SH-SY5Y (cell line): ENCODE measurements around the gene MED13L.

Experiments used
- GATA2 ChIP-seq: IDR thresholded peaks from 2 replicates; pipeline ENCODE4 v1.6.1; 2011; ENCODE audit warnings: mild to moderate bottlenecking, low read depth, low read length
- GATA3 ChIP-seq: IDR thresholded peaks from 2 replicates; pipeline ENCODE4 v1.6.1; 2011; ENCODE audit warnings: low read depth, mild to moderate bottlenecking, low read length, moderate library complexity

DNA sequence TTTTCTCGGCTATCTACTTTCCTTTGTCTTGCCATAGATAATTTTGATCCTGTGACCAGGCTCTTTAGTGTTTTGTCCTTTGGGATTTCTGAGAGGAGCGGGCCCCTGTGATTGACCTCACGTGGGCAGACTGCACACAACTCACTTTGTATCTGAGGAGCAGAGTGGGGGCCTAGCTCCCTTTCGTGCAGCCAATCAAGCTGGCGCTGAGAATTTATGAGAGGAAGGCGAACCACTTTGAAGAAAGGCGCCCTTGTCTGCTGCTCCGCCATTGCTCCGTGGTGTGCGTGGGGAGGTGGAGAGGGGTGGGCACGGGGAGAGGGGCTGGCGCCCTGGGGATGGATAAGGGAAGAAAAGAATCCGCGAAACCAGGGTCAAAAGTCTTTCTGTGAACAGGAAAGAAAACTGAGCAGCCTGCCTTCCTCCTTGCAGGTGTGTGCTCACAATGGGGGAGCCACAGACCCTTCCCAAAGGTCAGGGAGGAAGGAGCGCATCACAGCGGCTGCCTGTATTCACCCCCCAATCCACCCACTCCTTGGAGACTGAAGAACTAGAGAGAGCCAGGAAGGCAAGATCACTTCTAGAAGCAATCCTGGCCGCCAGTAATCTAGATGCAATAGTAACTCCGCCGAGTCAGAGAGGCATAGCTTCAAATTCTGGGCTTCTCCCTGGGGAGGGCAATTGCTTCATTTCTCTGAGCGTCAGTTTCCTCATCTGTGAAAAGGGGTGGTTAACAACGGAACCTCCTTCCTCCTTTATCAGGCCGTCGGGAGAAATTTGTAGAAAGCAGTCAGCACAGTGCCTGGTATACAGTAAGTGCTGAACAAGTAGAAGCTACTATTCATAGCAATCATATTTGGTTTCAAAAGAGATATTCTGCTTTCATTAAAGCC lies 24.9 kb upstream of the MED13L start:
- no peak for TF ChIP-seq GATA2
- no peak for TF ChIP-seq GATA3
